ENCODE measurements around the gene RAE1.

- TF ChIP-seq CTCF (IDR thresholded peaks at IDR 0.05) (no peak), POLR2A (IDR thresholded peaks at IDR 0.05) (no peak), POLR2AphosphoS5 (IDR thresholded peaks at IDR 0.05) (no peak)
Observed at GRCh38 chr20:57411406-57412283, 60.6 kb downstream of the RAE1 start.

All from prostate gland (tissue), 2 donors.